ENCODE results near the gene KIRREL1.

The KIRREL1 gene

DNA sequence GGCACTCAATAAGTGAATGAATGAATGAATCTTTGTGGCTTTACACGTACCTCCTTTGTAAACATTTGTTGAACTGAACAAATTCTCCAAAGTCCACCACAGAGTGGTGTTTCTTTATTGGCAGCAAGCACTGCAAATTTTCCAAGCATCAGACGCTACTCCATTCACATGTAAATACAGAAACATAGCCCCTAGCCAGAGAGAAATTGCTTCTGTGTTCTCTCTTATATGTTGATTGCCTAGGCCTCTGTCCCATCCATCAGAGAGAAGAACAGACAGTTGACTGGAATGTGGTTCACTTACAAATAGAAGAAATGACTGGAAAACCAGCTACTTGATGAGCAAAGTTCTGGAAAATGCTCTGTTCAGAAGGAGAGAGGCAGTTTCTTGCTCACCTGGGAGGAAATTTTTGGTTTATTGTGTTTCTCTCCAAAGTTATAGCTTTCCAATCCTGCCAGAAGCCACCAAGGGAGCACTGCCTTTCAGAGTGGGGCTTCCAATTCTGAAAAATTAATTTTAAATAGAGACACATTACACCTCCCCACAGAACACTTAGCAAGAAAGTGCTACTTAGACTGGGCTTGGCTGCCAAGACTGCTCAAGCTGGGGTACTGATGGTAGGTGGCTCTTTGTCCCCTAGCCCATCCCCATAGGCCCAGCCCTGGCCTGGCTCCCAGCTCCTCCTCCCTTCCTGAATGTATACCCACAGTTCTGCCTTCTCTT, 18.1 kb upstream of the KIRREL1 start:
- intact Hi-C loops (cut with DNase I; ENCODE audit: low total_unique reads), result no loop called here
- Histone ChIP-seq H3K36me3 (no peaks in the 10 kb centered on the region), H3K27me3 (peaks cover 0 to 24% of the 10 kb centered on the region in 2 donors), H3K27ac (no peak overlapping the region), H3K4me1 (peaks cover 0 to 9% (median 4%) of the 10 kb centered on the region in 4 donors), H3K4me3 (no peak overlapping the region), H3K9me3 (no peaks in the 10 kb centered on the region)
- DNase-seq, result no peak
- TF ChIP-seq, protein P1, sequence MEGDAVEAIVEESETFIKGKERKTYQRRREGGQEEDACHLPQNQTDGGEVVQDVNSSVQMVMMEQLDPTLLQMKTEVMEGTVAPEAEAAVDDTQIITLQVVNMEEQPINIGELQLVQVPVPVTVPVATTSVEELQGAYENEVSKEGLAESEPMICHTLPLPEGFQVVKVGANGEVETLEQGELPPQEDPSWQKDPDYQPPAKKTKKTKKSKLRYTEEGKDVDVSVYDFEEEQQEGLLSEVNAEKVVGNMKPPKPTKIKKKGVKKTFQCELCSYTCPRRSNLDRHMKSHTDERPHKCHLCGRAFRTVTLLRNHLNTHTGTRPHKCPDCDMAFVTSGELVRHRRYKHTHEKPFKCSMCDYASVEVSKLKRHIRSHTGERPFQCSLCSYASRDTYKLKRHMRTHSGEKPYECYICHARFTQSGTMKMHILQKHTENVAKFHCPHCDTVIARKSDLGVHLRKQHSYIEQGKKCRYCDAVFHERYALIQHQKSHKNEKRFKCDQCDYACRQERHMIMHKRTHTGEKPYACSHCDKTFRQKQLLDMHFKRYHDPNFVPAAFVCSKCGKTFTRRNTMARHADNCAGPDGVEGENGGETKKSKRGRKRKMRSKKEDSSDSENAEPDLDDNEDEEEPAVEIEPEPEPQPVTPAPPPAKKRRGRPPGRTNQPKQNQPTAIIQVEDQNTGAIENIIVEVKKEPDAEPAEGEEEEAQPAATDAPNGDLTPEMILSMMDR (IDR thresholded peaks at IDR 0.05), result no peak

DNA sequence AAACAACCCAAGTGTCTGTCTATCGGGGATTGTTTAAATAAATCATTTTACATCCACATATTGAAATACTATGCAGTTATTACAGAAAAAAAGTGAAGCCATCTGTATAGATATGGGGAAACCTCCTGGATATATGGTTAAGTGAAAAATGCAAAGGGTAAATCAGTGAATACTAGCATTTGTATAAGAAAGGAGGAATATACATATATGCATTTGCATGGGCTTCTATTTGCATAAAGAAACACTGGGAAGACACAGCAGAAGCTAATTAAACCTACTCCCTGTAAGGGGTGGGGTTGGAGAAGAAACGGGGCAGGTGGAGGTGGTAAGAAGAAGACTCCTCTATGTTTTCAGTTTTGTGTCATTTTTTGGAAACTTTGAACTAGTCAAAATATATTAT, 16.6 kb upstream of the KIRREL1 start:
- no peaks in the 10 kb centered on the region for H3K36me3 ChIP-seq
- peaks cover 0 to 9% (median 4%) of the 10 kb centered on the region in 4 donors for H3K4me1 ChIP-seq
- TF ChIP-seq, protein P1 (IDR thresholded peaks at IDR 0.05), result no peak
- H3K27me3 ChIP-seq, result peaks cover 0 to 24% of the 10 kb centered on the region in 2 donors
- intact Hi-C loops (cut with DNase I; ENCODE audit: low total_unique reads), result no loop called here
- H3K9me3 ChIP-seq, result no peaks in the 10 kb centered on the region
- H3K27ac ChIP-seq, result no peak overlapping the region
- no peak overlapping the region for H3K4me3 ChIP-seq
- DNase-seq, result no peak

DNA sequence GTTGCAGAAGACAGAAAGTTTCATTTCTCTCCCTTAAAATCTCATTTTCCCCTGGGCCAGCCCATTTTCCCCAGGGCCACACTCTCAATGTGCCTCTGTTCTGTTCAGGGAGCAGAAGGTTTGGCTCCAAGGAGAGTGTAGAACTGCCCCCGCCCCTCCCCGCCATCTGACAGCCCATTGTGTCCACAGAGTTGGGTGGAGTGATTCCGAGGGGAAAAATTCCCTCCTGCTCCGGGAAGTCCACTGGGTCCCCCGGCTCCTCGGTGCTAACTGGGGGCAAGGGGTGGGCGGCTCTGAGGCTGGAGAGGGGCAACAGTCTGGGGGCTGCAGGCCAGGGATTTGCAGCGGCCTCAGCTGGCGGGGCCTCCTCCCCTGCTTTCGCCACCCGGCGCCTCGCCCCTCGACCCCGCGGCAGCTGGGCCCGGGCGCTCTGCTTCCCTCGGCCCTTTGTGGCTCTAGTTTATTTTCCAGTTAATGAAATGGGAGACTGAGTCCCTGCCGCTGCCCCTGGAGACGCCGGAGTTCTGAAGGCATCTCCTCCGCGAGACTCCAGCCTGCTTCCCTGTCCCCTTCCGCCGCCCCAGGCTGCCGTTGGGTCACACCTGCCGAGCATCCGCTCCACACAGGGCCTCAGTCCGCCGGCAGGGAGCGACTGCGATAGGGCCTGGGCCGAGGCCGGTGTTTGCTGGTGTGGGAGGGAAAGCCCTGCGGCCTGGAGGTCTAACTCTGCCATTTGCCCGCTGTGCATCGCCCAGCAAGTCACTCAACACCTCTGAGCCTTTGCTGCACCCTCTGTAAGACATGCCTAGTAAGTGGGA, 14.7 kb upstream of the KIRREL1 start:
- no peak for DNase-seq
- Histone ChIP-seq H3K4me1 (peaks cover 0 to 9% (median 4%) of the 10 kb centered on the region in 4 donors), H3K27ac (no peak overlapping the region), H3K4me3 (peak overlapping the region in 1 of 2 donors; percentile 17), H3K27me3 (peaks cover 0 to 24% of the 10 kb centered on the region in 2 donors), H3K36me3 (no peaks in the 10 kb centered on the region), H3K9me3 (no peaks in the 10 kb centered on the region)
- TF ChIP-seq, protein P1 (IDR thresholded peaks at IDR 0.05), result no peak
- intact Hi-C loops (cut with DNase I; ENCODE audit: low total_unique reads), result no loop called here

DNA sequence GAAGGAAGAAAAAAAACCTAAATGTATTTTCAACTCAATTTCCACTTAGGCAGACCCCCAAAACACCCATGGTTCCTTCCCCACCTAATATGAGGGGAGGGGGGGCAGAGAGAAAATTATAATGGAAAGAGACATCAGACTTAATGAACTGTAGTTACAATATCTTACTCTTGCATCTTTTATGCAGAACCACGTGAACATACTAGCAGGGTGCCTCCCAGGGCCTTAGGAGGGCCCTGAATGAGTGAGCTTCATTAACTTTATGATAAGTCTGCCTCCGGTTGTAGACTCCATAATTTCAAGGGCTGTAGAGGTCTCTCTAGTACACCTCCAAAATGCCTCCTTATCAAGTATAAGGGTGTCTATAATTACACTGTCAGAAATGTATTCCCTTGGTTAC, 11.3 kb upstream of the KIRREL1 start:
- no peak for DNase-seq
- no peak overlapping the region for H3K4me3 ChIP-seq
- no peaks in the 10 kb centered on the region for H3K36me3 ChIP-seq
- no peaks in the 10 kb centered on the region for H3K9me3 ChIP-seq
- peaks cover 0 to 9% (median 4%) of the 10 kb centered on the region in 4 donors for H3K4me1 ChIP-seq
- no peak overlapping the region for H3K27ac ChIP-seq
- intact Hi-C loops (cut with DNase I; ENCODE audit: low total_unique reads), result no loop called here
- TF ChIP-seq, protein P1 (IDR thresholded peaks at IDR 0.05), result no peak
- H3K27me3 ChIP-seq, result peaks cover 0 to 18% of the 10 kb centered on the region in 2 donors

DNA sequence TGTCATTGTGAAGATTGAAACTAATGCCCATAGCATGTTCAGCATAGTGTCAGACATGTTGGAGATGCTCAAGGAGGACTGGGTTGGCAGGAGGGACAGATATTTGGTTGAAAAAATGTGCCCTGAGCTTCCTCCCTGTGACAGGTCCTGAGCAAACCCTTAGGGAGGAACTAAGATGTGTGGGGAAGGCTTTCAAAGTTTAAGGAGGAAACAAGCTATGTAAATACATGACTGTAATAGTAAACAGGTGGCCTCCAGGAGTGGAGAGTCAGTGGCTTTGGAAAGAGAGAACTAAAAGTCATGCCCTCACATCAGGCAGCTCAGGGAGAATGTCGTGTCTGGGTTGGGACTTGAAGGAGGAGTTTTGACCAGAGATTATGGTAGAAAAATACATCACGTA, 9.7 kb upstream of the KIRREL1 start:
- no peak for DNase-seq
- intact Hi-C loops (cut with DNase I; ENCODE audit: low total_unique reads), result no loop called here
- Histone ChIP-seq H3K27me3 (peaks cover 0 to 3% of the 10 kb centered on the region in 2 donors), H3K27ac (no peak overlapping the region), H3K4me1 (peaks cover 0 to 5% (median 2%) of the 10 kb centered on the region in 4 donors), H3K4me3 (no peak overlapping the region), H3K9me3 (no peaks in the 10 kb centered on the region), H3K36me3 (no peaks in the 10 kb centered on the region)
- TF ChIP-seq, protein P1 (IDR thresholded peaks at IDR 0.05), result no peak
